Measurements from ENCODE around the gene RUNDC3A. TPM values are rescaled to one million over a fixed set of nuclear protein-coding genes. Genes with fewer than 3 reads are reported as not detected.
A peak's percentile ranks its signal among the peaks of the same experiment; 100 is the strongest.

The RUNDC3A gene
- total and polyA plus RNA-seq, 2 of the 13 experiments (the other 11 are each of a cell fraction or from before 2014, with no cell fraction given): 0.25 TPM; not detected in 1

GRCh38 chr17:44324092-44324570, 15.7 kb downstream of the RUNDC3A start:
- Histone ChIP-seq H3K27me3 (ENCODE audit: control insufficient read depth in 1 of 2, insufficient read depth in 2 of 2, low read length in 2 of 2) (no peaks in the 10 kb centered on the region; a peak in 3 of 5 replicates), H3K9ac (ENCODE audit: insufficient read depth, low read depth, low read length) (peak overlapping the region; percentile 90), H3K4me3 (replicated peaks in 1 of 3; ENCODE audit: insufficient read depth in 1 of 3, low read depth in 2 of 3, low read length in 3 of 3) (peak overlapping the region; percentile 78 to 97 (median 91)), H3K36me3 (replicated peaks in 1 of 2; ENCODE audit: control insufficient read depth in 1 of 2, insufficient read depth in 2 of 2, low read length in 2 of 2) (peaks cover 19 to 33% of the 10 kb centered on the region in 2 experiments; a peak in 4 of 5 replicates), H3K4me2 (ENCODE audit: low read depth, low read length) (peak overlapping the region; percentile 97), H3K4me1 (ENCODE audit: insufficient read depth, low read length) (peaks cover 52% of the 10 kb centered on the region), H3K79me2 (ENCODE audit: insufficient read depth, low read length) (peaks cover 14% of the 10 kb centered on the region), H3K27ac (ENCODE audit: extremely low read length, insufficient read depth, low read length) (peak overlapping the region; percentile 61), H4K20me1 (ENCODE audit: insufficient read depth, low read length) (no peaks in the 10 kb centered on the region), H2AFZ (ENCODE audit: low read length) (no peak overlapping the region), H3K9me3 (ENCODE audit: low read length) (no peaks in the 10 kb centered on the region)
- peak; percentile 22 for ATAC-seq
- WGBS (ENCODE audit: low lambda C conversion rate): 0% methylated on average over 12 of the region's 38 CpGs
- BruUV-seq (replicated peaks): no TSS peak
- FAIRE-seq: no peak
- ChIA-PET CTCF (ENCODE audit: low intra/inter-chr PET ratio, low total read pairs) (no interaction called here), POLR2A (interaction anchor here (1.1 to 1.9 kb wide), 6 partner anchors 11 to 137 kb away, joined by 5 to 8 read pairs (median 6); partner anchors contain the start of genes ATXN7L3, GRN, TMUB2 and UBTF)
- DNase-seq (ENCODE audit: low spot score): no peak
- intact Hi-C loops (cut with micrococcal nuclease; ENCODE audit: unreplicated experiment) (loop anchor here (2.0 to 10.0 kb wide), 2 partner anchors 49 to 105 kb away; partner anchors contain the start of gene UBTF), in situ Hi-C loops (cut with HindIII; ENCODE audit: extremely low pct_ligation_motif_present, low pct_unique_long_range_greater_than_20kb) (no loop called here)
- TF ChIP-seq NR2F6 (IDR thresholded peaks at IDR 0.05) (no peak), NR2F6 (CRISPR knock-in tag; IDR thresholded peaks at IDR 0.05) (no peak), SOX6 (IDR thresholded peaks at IDR 0.05) (no peak), SOX6 (CRISPR knock-in tag; IDR thresholded peaks at IDR 0.05) (no peak), ZNF577 (CRISPR knock-in tag; IDR thresholded peaks at IDR 0.05; ENCODE audit: borderline replicate concordance, low read depth) (0 out of 2 replicates have a peak, but pooled peaks have one; percentile 72), PITX1 (CRISPR knock-in tag; IDR thresholded peaks at IDR 0.05) (0 out of 2 replicates have a peak, but pooled peaks have one; percentile 3), ZNF124 (CRISPR knock-in tag; IDR thresholded peaks at IDR 0.05) (0 out of 2 replicates have a peak, but pooled peaks have one; percentile 27), ZNF564 (CRISPR knock-in tag; IDR thresholded peaks at IDR 0.05) (peak; percentile 55), ZNF790 (CRISPR knock-in tag; IDR thresholded peaks at IDR 0.05; ENCODE audit: borderline replicate concordance) (no peak), PBX2 (CRISPR knock-in tag; IDR thresholded peaks at IDR 0.05) (no peak), ZNF549 (CRISPR knock-in tag; IDR thresholded peaks at IDR 0.05) (no peak), ZNF7 (CRISPR knock-in tag; IDR thresholded peaks at IDR 0.05) (no peak), TCF12 (IDR thresholded peaks at IDR 0.05) (no peak), TCF12 (CRISPR knock-in tag; IDR thresholded peaks at IDR 0.05) (peak; percentile 33; the same call in 1 of the 2 replicates), MNT (IDR thresholded peaks at IDR 0.05) (no peak), RBAK (CRISPR knock-in tag; IDR thresholded peaks at IDR 0.05) (no peak), MEF2D (CRISPR knock-in tag; IDR thresholded peaks at IDR 0.05) (peak; percentile 54; the same call in 1 of the 2 replicates)
- TF ChIP-seq, protein P1, sequence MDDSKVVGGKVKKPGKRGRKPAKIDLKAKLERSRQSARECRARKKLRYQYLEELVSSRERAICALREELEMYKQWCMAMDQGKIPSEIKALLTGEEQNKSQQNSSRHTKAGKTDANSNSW (CRISPR knock-in tag; IDR thresholded peaks at IDR 0.05; ENCODE audit: borderline replicate concordance): 0 out of 2 replicates have a peak, but pooled peaks have one; percentile 55
- TF ChIP-seq, protein P2, sequence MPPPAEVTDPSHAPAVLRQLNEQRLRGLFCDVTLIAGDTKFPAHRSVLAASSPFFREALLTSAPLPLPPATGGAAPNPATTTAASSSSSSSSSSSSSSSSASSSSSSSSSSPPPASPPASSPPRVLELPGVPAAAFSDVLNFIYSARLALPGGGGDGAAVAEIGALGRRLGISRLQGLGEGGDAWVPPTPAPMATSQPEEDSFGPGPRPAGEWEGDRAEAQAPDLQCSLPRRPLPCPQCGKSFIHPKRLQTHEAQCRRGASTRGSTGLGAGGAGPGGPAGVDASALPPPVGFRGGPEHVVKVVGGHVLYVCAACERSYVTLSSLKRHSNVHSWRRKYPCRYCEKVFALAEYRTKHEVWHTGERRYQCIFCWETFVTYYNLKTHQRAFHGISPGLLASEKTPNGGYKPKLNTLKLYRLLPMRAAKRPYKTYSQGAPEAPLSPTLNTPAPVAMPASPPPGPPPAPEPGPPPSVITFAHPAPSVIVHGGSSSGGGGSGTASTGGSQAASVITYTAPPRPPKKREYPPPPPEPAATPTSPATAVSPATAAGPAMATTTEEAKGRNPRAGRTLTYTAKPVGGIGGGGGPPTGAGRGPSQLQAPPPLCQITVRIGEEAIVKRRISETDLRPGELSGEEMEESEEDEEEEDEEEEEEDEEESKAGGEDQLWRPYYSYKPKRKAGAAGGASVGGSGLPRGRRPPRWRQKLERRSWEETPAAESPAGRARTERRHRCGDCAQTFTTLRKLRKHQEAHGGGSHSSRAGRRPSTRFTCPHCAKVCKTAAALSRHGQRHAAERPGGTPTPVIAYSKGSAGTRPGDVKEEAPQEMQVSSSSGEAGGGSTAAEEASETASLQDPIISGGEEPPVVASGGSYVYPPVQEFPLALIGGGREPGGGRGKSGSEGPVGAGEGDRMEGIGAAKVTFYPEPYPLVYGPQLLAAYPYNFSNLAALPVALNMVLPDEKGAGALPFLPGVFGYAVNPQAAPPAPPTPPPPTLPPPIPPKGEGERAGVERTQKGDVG (CRISPR knock-in tag; IDR thresholded peaks at IDR 0.05; ENCODE audit: borderline replicate concordance): 0 out of 2 replicates have a peak, but pooled peaks have one; percentile 25
